GM18498 (cell line): ENCODE results near the gene NMB.

Experiments used
- ATAC-seq: cut with Tn5 transposase; IDR thresholded peaks from one replicate; pipeline ENCODE4 v1.9.1; 2021; ENCODE audit warnings: mild to moderate bottlenecking, moderate library complexity; ENCODE audit not compliant: unreplicated experiment

Gene NMB

DNA sequence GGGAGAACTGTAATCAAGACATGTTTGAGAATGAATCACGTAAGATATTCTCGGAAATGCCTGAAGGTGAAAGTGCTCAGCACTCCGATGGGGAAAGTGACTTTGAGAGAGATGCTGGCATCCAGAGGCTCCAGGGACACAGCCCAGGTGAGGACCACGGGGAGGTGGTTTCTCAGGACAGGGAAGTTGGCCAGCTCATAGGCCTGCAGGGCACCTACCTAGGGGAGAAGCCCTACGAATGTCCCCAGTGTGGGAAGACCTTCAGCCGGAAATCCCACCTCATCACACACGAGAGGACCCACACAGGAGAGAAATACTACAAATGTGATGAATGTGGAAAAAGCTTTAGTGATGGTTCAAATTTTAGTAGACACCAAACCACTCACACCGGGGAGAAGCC is 37.4 kb downstream of the NMB start:
- no peak for ATAC-seq

DNA sequence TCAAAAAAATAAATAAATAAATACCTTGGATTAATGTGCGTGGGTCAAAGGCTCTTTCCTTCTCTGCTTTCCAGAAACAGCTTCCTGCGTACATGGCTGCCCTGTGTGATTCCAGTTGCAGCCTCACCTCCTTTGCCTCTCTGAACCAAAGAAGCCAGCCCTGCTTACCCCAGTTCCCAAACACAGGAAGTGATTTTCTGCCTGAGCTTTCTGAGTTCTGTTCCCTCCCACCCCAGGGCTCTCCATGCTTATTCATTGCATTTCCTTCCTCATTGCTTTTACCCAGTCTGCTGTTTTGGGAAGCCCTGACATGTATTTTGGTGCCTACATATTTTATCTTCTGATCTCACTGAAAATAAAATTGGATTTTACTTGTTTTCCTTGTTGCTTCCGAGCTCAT is 41.8 kb downstream of the NMB start:
- ATAC-seq = no peak

DNA sequence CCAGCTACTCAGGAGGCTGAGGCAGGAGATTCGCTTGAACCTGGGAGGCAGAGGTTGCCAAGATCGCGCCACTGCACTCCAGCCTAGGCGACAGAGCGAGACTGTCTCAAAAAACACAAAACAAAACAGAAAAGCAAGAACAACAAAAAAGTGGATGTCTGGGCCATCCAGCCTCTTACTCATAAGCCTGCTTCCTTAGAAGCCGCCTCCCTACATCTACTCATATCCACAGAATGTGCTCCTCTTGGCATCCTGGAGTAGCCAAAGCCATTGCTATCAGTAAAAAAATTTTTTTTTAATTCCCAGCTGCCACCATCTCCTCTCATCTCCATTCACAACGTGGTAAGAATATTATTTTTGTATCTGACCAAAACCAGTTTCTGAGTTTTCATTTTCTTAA is 46.4 kb downstream of the NMB start:
- ATAC-seq = no peak

DNA sequence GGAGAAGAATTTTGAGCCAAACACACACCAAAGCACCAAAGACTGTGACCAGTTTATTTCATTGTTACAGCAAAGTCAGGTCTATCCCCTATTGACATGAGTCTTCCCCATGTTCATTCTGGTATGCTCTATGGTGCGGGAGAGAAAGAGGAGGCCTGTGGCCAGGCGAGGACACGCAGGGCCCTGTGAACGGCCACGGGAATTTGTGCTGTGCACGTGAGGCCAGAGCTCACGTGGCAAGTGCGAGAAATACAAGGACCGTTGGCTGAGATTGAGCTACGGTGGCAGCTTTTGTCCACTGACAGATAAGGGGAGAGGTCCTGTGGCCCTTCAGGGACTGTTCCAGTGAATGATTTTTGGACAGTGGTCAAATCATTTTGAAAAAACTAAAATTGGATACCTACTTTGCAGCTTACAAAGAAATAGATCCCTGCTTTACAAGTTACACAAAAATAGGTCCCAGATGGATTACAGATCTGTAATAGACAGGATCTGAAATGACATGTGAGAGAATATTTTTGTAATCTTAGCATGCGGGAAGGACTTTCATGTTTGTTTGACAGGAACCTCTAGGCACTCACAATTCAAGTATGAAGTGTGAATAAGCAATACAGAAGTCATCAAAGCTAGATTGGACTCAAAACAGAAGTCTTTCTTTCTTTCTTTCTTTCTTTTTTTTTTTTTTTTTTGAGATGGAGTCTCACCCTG is 48.0 kb downstream of the NMB start:
- ATAC-seq = no peak

DNA sequence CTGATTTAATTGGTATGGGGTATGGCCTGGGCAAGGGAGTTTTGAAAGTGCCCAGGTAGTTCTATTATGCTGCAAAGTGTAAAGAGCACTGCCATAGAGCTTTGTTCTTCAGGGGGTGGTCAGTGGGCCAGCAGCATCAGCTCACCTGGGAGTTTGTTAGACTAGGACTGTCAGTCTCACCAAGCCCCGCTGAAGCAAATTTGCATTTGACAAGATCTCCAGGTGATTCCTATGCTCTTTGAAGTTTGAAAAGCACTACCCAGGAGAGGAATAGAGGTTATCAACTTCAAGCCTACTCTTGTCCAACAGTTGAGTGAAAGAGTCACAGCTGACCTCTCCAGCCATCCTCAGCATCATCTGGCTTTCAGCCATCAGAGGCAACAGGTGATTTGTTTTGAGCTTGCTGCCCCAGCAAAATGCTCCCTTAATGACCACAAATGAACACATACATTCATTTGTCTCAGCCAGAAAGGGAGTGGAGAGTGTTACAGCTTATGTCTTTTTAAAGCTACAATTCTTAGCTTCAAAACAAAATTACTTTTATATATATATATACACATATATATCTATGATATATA is 49.2 kb downstream of the NMB start:
- no peak for ATAC-seq

DNA sequence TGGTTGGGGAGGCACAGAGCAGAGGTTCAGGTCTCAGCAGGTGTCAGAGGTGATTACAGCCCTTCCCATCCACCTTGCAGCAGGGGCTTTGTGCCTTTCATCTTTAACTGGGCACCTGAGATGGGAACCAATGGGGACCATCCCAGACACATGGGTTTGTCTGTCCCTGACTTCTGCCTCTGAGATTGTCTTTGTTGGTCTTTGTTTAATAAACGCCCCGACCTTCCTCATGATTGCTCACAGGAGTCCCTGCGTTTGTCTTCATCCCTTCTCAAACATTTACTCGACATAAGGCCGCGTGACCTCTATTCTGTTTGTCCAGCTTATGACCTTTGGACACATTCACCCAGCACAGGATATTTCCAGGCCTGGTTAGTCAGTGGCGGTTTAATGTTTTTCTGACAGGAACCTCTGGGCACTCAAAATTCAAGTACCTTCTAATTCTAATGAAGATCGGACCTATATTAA is 51.3 kb downstream of the NMB start:
- ATAC-seq = no peak

DNA sequence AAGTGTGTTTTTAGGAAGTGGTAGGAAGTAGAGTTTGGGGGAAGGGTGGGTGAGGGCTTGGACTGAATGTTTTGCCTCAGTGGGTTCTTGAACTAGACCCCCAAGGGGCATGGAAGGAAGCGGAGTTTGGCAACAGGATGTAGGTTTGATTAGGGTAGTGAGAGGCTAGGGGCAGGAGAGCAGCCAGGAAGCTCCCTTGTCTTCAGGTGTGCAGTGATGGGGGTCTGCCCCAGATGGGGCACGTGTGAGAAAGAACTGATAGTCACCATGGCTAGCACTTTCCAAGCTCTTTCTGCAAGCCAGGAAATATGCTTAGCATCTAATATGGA is 52.5 kb downstream of the NMB start:
- no peak for ATAC-seq
